Pancreas (tissue), 10 donors: ENCODE data around the gene RNF121. TPM values are rescaled to one million over a fixed set of nuclear protein-coding genes. Genes with fewer than 3 reads are reported as not detected.

Experiments used
- ATAC-seq, 4 donors: fragments of 200-7000 bp; cut with Tn5 transposase; one replicate each; pipeline versions ENCODE4 v1.8.0 to v1.9.1; 2020; ENCODE audit warnings: mild to moderate bottlenecking in 4 of 4, moderate library complexity in 4 of 4
- DNase-seq, 6 donors: peaks; one replicate each; pipeline ENCODE4 v3.0.0-alpha.2; 2020
- FAIRE-seq: peaks from 2 replicates; lab custom pipeline; 2012; peaks lifted over from hg19 to GRCh38; lab: Jason Lieb, UNC
- H3K27ac ChIP-seq, 4 donors: fragments of 200-600 bp; sonication (generic); 1 replicate in 3 of 4; 2 replicates in 1 of 4; pipeline versions ENCODE4 v1.5.0 to v1.8.0; 2020
- H3K27me3 ChIP-seq, 4 donors: fragments of 200-600 bp; one replicate each; pipeline ENCODE4 v1.8.0; 2021
- H3K36me3 ChIP-seq, 3 donors: fragments of 200-600 bp; sonication (generic) in 1 of 3; one replicate each; pipeline versions ENCODE4 v1.5.0 to v1.8.0; 2020 to 2021
- H3K4me1 ChIP-seq, 3 donors: fragments of 200-600 bp; one replicate each; pipeline ENCODE4 v1.8.0; 2021
- H3K4me3 ChIP-seq, 4 donors: fragments of 200-600 bp; sonication (generic) in 2 of 4; one replicate each; pipeline versions ENCODE4 v1.5.0 to v1.8.0; 2020 to 2021
- H3K9me3 ChIP-seq, 4 donors: fragments of 200-600 bp; one replicate each; pipeline ENCODE4 v1.8.0; 2021
- CTCF ChIP-seq, 4 donors: fragments of 200-600 bp; sonication (generic) in 3 of 4; IDR thresholded peaks; one replicate each; pipeline versions ENCODE4 v1.5.0 to v1.8.0; 2021; ENCODE audit warnings: antibody characterized with exemption in 4 of 4
- WGBS, 2 donors: extraction: QIAGEN DNeasy Blood & Tissue Kit; methylation state at CpG; one replicate each; pipeline ENCODE4 v1.1.7; 2013; 5-methylcytosine and 5-hydroxymethylcytosine counted together
- intact Hi-C, 3 donors: fragments of 100-400 bp; cut with DNase I; formaldehyde crosslinking; loops; one replicate each; pipeline versions ENCODE4 v1.11.1 to v1.14.2; 2022
- polyA plus RNA-seq, 2 donors: library from polyadenylated mRNA; stranded (reverse); fragments of 200-250 nt; gene quantifications; one replicate each; pipeline ENCODE4 v1.2.3, GENCODE V29; 2013
- total RNA-seq, 6 donors: library from RNA; stranded (reverse); fragmentation: NEBNext Ultra II Directional in 4 of 6; extraction: Animal tissue kit (Norgen Biotek cat#: 25700) in 4 of 6; gene quantifications; one replicate each; pipeline versions ENCODE4 v1.2.1 to v1.2.4, GENCODE V29; 2021 to 2023
- donor health status: healthy with polysubstance abuse.
- donor health status: DM: no; HTN: no; CAD: no; lungs with moderate emphysema.
- donor health status: DM: no; HTN: no; CAD: no.
- donor health status: control.
- donor health status: control.
- donor health status: Bipolar disorder and iron deficiency.
- donor health status: DM: yes; HTN: yes; CAD: no.
- donor health status: DM: no; HTN: no; CAD: no.
- donor health status: DM: no; HTN: no; CAD: no.
- donor health status: DM: yes; HTN: yes; CAD: no.

Gene RNF121
- total and polyA plus RNA-seq, 8 donors = 10.9 to 20.7 (median 13.8) TPM

GRCh38 chr11:72040491-72041363 lies 111.9 kb downstream of the RNF121 start:
- H3K9me3 ChIP-seq = no peaks in the 10 kb centered on the region
- H3K27ac ChIP-seq = peak overlapping the region; percentile 93 to 98 (median 96)
- H3K36me3 ChIP-seq = no peaks in the 10 kb centered on the region
- H3K27me3 ChIP-seq = no peaks in the 10 kb centered on the region
- DNase-seq (peak; percentile 92 to 98 (median 96)), ATAC-seq (peak; percentile 79 to 89 (median 84)), FAIRE-seq (no peak)
- 0 to 1% methylated on average over 22 to 23 of the region's 23 CpGs for WGBS, 2 donors
- intact Hi-C loops = no loop called here
- H3K4me1 ChIP-seq = peaks cover 32 to 39% (median 37%) of the 10 kb centered on the region in 3 donors
- no peak for TF ChIP-seq CTCF (IDR thresholded peaks at IDR 0.05)
- peak overlapping the region; percentile 23 to 55 (median 42) for H3K4me3 ChIP-seq

- peaks cover 24 to 37% (median 33%) of the 10 kb centered on the region in 3 donors for H3K4me1 ChIP-seq
- 1 to 2% methylated on average over 21 to 23 of the region's 23 CpGs for WGBS, 2 donors
- no peaks in the 10 kb centered on the region for H3K27me3 ChIP-seq
- H3K27ac ChIP-seq = peak overlapping the region; percentile 93 to 98 (median 96)
- H3K4me3 ChIP-seq = peak overlapping the region; percentile 23 to 55 (median 42)
- no peak for FAIRE-seq
- peak; percentile 68 to 78 (median 72) for ATAC-seq
- TF ChIP-seq CTCF (IDR thresholded peaks at IDR 0.05) = no peak
- DNase-seq = peak; percentile 76 to 90 (median 81)
- intact Hi-C loops = no loop called here
- H3K9me3 ChIP-seq = no peaks in the 10 kb centered on the region
- H3K36me3 ChIP-seq = no peaks in the 10 kb centered on the region
Measured at GRCh38 chr11:72041364-72042063, 112.7 kb downstream of the RNF121 start.

GRCh38 chr11:72042064-72042745 lies 113.4 kb downstream of the RNF121 start:
- peaks cover 21 to 36% (median 28%) of the 10 kb centered on the region in 3 donors for H3K4me1 ChIP-seq
- no peaks in the 10 kb centered on the region for H3K27me3 ChIP-seq
- peak overlapping the region; percentile 93 to 98 (median 96) for H3K27ac ChIP-seq
- FAIRE-seq (no peak), ATAC-seq (no peak), DNase-seq (no peak)
- intact Hi-C loops = no loop called here
- H3K9me3 ChIP-seq = no peaks in the 10 kb centered on the region
- no peaks in the 10 kb centered on the region for H3K36me3 ChIP-seq
- H3K4me3 ChIP-seq = peak overlapping the region; percentile 23 to 55 (median 42)
- WGBS, 2 donors = 8 to 11% methylated on average over 5 of the region's 5 CpGs
- TF ChIP-seq CTCF (IDR thresholded peaks at IDR 0.05) = no peak

- no peaks in the 10 kb centered on the region for H3K27me3 ChIP-seq
- no peak overlapping the region for H3K4me3 ChIP-seq
- FAIRE-seq = no peak
- no peak for DNase-seq
- H3K36me3 ChIP-seq = no peaks in the 10 kb centered on the region
- 75 to 88% methylated on average over 5 of the region's 5 CpGs for WGBS, 2 donors
- intact Hi-C loops = no loop called here
- H3K4me1 ChIP-seq = peaks cover 24 to 33% (median 30%) of the 10 kb centered on the region in 3 donors
- H3K9me3 ChIP-seq = no peaks in the 10 kb centered on the region
- ATAC-seq = no peak
- TF ChIP-seq CTCF (IDR thresholded peaks at IDR 0.05) = no peak
- H3K27ac ChIP-seq = no peak overlapping the region
Measured at GRCh38 chr11:72045849-72046248, 117.0 kb downstream of the RNF121 start.

Other genes starting within 250 kb of the RNF121 start
- gene DEFB108B, start 95.8 kb upstream of the RNF121 start, total RNA-seq = not detected
- not detected for gene DEFB108B, start 95.8 kb upstream of the RNF121 start, polyA plus RNA-seq
- not detected for gene DEFB131B, start 50.6 kb upstream of the RNF121 start, total RNA-seq
- not detected for gene DEFB131B, start 50.6 kb upstream of the RNF121 start, polyA plus RNA-seq
- 1 to 10 TPM; 2.5 to 6.4 (median 4.3) TPM for gene XNDC1N, start 452 bp upstream of the RNF121 start, total RNA-seq
- 1 to 10 TPM; 2.1 to 3.8 TPM for gene XNDC1N, start 452 bp upstream of the RNF121 start, polyA plus RNA-seq
- 1 to 10 TPM; 2.3 to 5.2 (median 3.4) TPM for gene IL18BP, start 69.9 kb downstream of the RNF121 start, total RNA-seq
- gene IL18BP, start 69.9 kb downstream of the RNF121 start, polyA plus RNA-seq = 1 to 10 TPM; 6.5 to 7.8 TPM
- 100 to 1,000 TPM in 1 of 6 donors, 10 to 100 TPM in 5; 68.8 to 138 (median 96.9) TPM for gene NUMA1, start 151.5 kb downstream of the RNF121 start, total RNA-seq
- 100 to 1,000 TPM; 185 to 216 TPM for gene NUMA1, start 151.5 kb downstream of the RNF121 start, polyA plus RNA-seq
- 1 to 10 TPM; 3.2 to 8.3 (median 4.9) TPM for gene LRRC51, start 151.8 kb downstream of the RNF121 start, total RNA-seq
- 1 to 10 TPM; 2.9 to 9.4 TPM for gene LRRC51, start 151.8 kb downstream of the RNF121 start, polyA plus RNA-seq
- gene LAMTOR1, start 174.3 kb downstream of the RNF121 start, total RNA-seq = 10 to 100 TPM; 24.9 to 42.5 (median 34.7) TPM
- 10 to 100 TPM; 34.8 to 71.8 TPM for gene LAMTOR1, start 174.3 kb downstream of the RNF121 start, polyA plus RNA-seq
- gene TOMT, start 176.9 kb downstream of the RNF121 start, total RNA-seq = not detected
- gene TOMT, start 176.9 kb downstream of the RNF121 start, polyA plus RNA-seq = not detected
- gene ANAPC15, start 183.6 kb downstream of the RNF121 start, total RNA-seq = 10 to 100 TPM in 5 of 6 donors, 1 to 10 TPM in 1; 6.7 to 19.8 (median 13.5) TPM
- gene ANAPC15, start 183.6 kb downstream of the RNF121 start, polyA plus RNA-seq = 10 to 100 TPM; 32.7 to 35.0 TPM
- gene FOLR3, start 206.7 kb downstream of the RNF121 start, total RNA-seq = under 1 TPM in 1 of 6 donors, not detected in 5; 0.40 TPM
- gene FOLR3, start 206.7 kb downstream of the RNF121 start, polyA plus RNA-seq = not detected